Stomach (tissue), 4 donors: ENCODE results near the gene ITIH6.

Experiments used
- POLR2A ChIP-seq, 4 donors: fragments of 450-650 bp; IDR thresholded peaks; one replicate each; pipeline ENCODE4 v1.6.1; 2016; ENCODE audit warnings: antibody characterized with exemption in 4 of 4, control low read depth in 2 of 4, mild to moderate bottlenecking in 1 of 4, moderate library complexity in 1 of 4
- POLR2AphosphoS5 ChIP-seq, 3 donors: sonication (generic); formaldehyde crosslinking; IDR thresholded peaks; one replicate each; pipeline ENCODE4 v1.6.1; 2016; ENCODE audit warnings: antibody characterized with exemption in 3 of 3
- TF ChIP-seq, protein P1 (sequence below), 7 experiments: fragments of 450-650 bp in 4 of 7; fragments of 200-600 bp in 3 of 7; sonication (generic) in 3 of 7; IDR thresholded peaks; one replicate each; pipeline ENCODE4 v1.5.1; 2016 to 2019; ENCODE audit warnings: antibody characterized with exemption in 7 of 7, control low read depth in 2 of 7, mild to moderate bottlenecking in 1 of 7

DNA sequence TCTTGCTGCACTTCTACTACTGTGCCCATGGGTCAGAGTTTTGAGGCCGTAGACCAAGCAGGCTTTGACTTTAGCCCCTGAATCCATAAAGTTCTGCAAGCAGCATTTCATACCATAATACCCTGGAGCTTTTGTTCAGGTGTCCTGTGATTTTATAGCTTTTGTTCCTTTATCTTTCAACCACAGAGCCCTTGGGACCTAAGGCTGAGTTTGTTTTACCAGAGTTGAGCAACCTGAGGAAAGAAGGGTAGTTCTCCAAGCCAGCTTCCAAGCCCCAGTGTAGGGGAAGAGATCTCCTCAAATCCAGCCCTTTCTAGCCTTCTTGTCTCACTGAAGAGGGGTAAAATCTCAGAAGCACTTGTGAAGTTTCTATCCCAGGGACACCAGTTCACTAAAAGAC lies 44.6 kb upstream of the ITIH6 start:
- TF ChIP-seq, protein P1, sequence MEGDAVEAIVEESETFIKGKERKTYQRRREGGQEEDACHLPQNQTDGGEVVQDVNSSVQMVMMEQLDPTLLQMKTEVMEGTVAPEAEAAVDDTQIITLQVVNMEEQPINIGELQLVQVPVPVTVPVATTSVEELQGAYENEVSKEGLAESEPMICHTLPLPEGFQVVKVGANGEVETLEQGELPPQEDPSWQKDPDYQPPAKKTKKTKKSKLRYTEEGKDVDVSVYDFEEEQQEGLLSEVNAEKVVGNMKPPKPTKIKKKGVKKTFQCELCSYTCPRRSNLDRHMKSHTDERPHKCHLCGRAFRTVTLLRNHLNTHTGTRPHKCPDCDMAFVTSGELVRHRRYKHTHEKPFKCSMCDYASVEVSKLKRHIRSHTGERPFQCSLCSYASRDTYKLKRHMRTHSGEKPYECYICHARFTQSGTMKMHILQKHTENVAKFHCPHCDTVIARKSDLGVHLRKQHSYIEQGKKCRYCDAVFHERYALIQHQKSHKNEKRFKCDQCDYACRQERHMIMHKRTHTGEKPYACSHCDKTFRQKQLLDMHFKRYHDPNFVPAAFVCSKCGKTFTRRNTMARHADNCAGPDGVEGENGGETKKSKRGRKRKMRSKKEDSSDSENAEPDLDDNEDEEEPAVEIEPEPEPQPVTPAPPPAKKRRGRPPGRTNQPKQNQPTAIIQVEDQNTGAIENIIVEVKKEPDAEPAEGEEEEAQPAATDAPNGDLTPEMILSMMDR (IDR thresholded peaks at IDR 0.05) = no peak
- TF ChIP-seq POLR2A (IDR thresholded peaks at IDR 0.05) (no peak), POLR2AphosphoS5 (IDR thresholded peaks at IDR 0.05) (no peak)
